HEK293 (cell line): Measurements from ENCODE around the gene CYP4A11.

ENCODE experiments used
- KLF10 ChIP-seq: fragments of 450-650 bp; IDR thresholded peaks from 2 replicates; pipeline ENCODE4 v1.5.1; 2018; ENCODE audit warnings: missing biosample characterization, mild to moderate bottlenecking, missing genetic modification characterization
- KLF9 ChIP-seq: fragments of 450-650 bp; formaldehyde crosslinking; IDR thresholded peaks from 2 replicates; pipeline ENCODE4 v1.5.1; 2016; ENCODE audit warnings: missing biosample characterization, missing genetic modification characterization, low read depth
- ZNF146 ChIP-seq: fragments of 450-650 bp; formaldehyde crosslinking; IDR thresholded peaks from 2 replicates; pipeline ENCODE4 v1.5.1; 2016; ENCODE audit warnings: missing biosample characterization, missing genetic modification characterization
- ZSCAN16 ChIP-seq: fragments of 450-650 bp; formaldehyde crosslinking; IDR thresholded peaks from 2 replicates; pipeline ENCODE4 v1.5.1; 2016; ENCODE audit warnings: missing biosample characterization, missing genetic modification characterization
- TF ChIP-seq, protein P1 (sequence below): fragments of 450-650 bp; formaldehyde crosslinking; IDR thresholded peaks from 2 replicates; pipeline ENCODE4 v1.5.1; 2016; ENCODE audit warnings: missing biosample characterization, missing genetic modification characterization

GRCh38 chr1:46937270-46937669 lies 4.0 kb downstream of the CYP4A11 start:
- TF ChIP-seq ZNF146 (tag by site-specific recombination) = no peak
- TF ChIP-seq, protein P1, sequence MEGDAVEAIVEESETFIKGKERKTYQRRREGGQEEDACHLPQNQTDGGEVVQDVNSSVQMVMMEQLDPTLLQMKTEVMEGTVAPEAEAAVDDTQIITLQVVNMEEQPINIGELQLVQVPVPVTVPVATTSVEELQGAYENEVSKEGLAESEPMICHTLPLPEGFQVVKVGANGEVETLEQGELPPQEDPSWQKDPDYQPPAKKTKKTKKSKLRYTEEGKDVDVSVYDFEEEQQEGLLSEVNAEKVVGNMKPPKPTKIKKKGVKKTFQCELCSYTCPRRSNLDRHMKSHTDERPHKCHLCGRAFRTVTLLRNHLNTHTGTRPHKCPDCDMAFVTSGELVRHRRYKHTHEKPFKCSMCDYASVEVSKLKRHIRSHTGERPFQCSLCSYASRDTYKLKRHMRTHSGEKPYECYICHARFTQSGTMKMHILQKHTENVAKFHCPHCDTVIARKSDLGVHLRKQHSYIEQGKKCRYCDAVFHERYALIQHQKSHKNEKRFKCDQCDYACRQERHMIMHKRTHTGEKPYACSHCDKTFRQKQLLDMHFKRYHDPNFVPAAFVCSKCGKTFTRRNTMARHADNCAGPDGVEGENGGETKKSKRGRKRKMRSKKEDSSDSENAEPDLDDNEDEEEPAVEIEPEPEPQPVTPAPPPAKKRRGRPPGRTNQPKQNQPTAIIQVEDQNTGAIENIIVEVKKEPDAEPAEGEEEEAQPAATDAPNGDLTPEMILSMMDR (tag by site-specific recombination) = no peak
- no peak for TF ChIP-seq KLF10 (tag by site-specific recombination)
- TF ChIP-seq ZSCAN16 (tag by site-specific recombination) = no peak
- no peak for TF ChIP-seq KLF9 (tag by site-specific recombination)
